ENCODE results near the gene AATK.

DNA sequence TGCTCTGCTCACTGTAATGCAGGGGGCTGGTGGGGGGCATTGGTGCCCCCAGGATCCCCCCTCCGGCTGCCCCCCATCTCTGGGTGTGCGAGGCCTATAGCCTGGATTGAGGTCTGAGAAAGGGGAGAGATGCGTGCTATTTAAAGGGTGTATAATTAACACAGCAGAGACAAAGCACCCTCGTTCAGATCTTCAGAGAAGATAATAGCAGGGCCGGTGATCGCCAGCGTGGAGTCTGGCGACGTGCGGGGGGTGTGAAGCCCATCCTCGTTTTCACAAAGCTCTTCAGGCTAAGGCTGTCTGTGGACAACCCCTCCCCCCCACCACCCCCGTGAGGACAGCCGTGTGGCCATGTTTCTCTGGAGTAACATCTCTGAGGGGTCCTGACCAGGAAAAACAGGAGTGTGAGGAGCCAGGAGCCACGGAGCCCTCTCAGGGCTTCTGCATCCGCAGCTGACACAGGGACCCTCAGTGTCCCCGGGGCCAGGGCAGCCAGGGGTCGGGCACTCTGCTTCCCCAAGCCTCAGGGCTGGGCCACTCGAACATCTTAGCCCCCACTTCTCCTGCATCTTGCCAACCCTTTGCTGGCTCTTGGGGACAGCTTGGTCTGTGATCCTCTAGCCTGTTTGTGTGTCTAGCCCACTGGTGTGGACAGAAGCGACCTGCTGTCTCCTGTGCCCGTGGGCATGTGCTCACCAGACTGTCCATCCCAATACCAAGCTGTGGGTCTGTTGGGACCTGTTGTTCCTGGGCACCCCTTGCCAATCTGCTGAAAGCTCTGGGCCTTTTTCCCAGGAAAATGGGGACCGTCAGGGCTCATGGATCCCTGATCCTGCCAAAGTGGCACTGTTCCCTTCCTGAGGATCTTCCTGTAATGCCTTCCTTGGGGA lies 72.2 kb downstream of the AATK start:
- TF ChIP-seq, protein P1, sequence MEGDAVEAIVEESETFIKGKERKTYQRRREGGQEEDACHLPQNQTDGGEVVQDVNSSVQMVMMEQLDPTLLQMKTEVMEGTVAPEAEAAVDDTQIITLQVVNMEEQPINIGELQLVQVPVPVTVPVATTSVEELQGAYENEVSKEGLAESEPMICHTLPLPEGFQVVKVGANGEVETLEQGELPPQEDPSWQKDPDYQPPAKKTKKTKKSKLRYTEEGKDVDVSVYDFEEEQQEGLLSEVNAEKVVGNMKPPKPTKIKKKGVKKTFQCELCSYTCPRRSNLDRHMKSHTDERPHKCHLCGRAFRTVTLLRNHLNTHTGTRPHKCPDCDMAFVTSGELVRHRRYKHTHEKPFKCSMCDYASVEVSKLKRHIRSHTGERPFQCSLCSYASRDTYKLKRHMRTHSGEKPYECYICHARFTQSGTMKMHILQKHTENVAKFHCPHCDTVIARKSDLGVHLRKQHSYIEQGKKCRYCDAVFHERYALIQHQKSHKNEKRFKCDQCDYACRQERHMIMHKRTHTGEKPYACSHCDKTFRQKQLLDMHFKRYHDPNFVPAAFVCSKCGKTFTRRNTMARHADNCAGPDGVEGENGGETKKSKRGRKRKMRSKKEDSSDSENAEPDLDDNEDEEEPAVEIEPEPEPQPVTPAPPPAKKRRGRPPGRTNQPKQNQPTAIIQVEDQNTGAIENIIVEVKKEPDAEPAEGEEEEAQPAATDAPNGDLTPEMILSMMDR (IDR thresholded peaks at IDR 0.05; ENCODE audit: extremely low read depth in 1 of 2, insufficient read depth in 1 of 2, low read depth in 1 of 2, low read length in 2 of 2), result no peak
- TF ChIP-seq POLR2A (IDR thresholded peaks at IDR 0.05; ENCODE audit: low read depth, low read length) (no peak), EZH2 (IDR thresholded peaks at IDR 0.05; ENCODE audit: borderline replicate concordance, low read depth, low read length, severe bottlenecking) (no peak), JUN (IDR thresholded peaks at IDR 0.05; ENCODE audit: borderline replicate concordance, insufficient read depth, insufficient read length, low read depth) (no peak), POLR2AphosphoS5 (IDR thresholded peaks at IDR 0.05; ENCODE audit: insufficient read depth, low read depth, low read length) (no peak)
- TF ChIP-seq, protein P2, sequence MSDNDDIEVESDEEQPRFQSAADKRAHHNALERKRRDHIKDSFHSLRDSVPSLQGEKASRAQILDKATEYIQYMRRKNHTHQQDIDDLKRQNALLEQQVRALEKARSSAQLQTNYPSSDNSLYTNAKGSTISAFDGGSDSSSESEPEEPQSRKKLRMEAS (IDR thresholded peaks at IDR 0.05; ENCODE audit: insufficient read depth, insufficient read length), result no peak

All from endothelial cell of umbilical vein (primary cell).